Activated T-cell treated with anti-CD3 and anti-CD28 coated beads for 48 hours (primary cell): Measurements from ENCODE around the gene CENPX.
"Not testable (repeated sequence)": the region's sequence is repeated elsewhere in the genome, so short reads cannot be mapped to it uniquely, and the experiment has no call there.

ENCODE experiments used
- DNase-seq: peaks from one replicate; pipeline ENCODE4 v3.0.0-alpha.2; 2020; ENCODE audit warnings: low read depth

CENPX gene

GRCh38 chr17:82039695-82040299, 17.1 kb upstream of the CENPX start:
- no peak for DNase-seq

DNA sequence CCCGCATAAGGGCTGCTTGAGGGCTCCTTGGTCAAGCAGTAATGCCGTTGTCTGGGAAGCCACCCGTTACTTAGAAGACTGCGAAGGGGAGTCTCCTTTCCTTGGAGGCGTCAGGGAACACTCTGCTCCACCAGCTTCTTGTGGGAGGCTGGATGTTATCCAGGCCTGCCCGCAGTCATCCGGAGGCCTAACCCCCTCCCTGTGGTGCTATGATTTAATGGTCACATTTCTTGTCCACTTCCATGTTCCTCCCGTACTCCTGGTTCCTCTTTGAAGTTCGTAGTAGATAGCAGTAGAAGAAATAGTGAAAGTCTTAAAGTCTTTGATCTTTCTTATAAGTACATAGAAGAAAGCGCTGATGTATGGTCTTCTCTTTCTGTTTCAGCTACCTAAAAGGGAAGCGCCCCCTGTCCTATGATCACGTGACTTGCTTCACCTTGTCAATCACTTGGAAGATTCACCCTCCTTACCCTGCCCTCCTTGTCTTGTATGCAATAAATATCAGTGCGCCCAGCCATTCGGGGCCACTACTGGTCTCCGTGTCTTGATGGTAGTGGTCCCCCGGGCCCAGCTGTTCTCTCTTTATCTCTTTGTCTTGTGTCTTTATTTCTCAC, 16.2 kb upstream of the CENPX start:
- not testable (repeated sequence) for DNase-seq

DNA sequence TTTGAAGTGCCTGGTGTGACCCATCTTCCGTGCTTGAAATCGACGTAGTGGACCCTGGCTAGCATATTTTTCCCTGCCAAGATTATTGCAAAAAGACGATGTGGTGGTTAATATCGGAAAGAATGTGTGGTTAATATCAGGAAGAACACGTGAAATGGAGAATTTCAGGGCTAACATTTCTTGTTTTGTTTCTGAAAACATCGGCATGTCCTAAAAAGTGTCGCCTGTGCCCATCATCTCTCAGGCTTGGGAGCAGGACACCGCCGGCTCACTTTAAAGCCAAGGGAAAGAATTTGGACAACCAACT, 15.2 kb upstream of the CENPX start:
- DNase-seq: no peak

GRCh38 chr17:82037092-82037888, 14.6 kb upstream of the CENPX start, which contains the start of gene DCXR:
Gene DCXR (minus strand): TSS chr17:82037697. CDS start chr17:82037682, 15 bp downstream.
- peak; percentile 96 for DNase-seq

GRCh38 chr17:82036634-82037091, 14.0 kb upstream of the CENPX start:
- no peak for DNase-seq

GRCh38 chr17:82035956-82036633, 13.4 kb upstream of the CENPX start:
- no peak for DNase-seq

DNA sequence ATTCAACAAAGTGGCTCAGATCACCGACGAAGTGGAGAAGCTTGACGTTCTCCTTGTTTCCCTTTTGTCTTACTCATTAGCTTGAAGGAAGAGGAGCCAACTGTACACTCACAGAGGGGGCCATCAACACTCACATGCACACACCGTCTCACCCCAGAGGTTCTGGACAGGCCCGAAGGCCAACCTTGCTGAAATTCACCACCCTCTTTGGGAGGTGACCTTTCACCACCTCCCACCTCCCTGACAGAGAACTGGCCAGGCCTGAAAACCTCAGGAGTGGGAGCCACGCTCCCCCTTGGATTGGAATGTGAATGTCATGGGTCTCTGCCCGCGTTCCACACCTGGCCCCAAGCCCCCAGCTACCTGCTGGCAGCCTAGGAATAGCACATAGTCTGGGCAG, 12.8 kb upstream of the CENPX start:
- DNase-seq: no peak

DNA sequence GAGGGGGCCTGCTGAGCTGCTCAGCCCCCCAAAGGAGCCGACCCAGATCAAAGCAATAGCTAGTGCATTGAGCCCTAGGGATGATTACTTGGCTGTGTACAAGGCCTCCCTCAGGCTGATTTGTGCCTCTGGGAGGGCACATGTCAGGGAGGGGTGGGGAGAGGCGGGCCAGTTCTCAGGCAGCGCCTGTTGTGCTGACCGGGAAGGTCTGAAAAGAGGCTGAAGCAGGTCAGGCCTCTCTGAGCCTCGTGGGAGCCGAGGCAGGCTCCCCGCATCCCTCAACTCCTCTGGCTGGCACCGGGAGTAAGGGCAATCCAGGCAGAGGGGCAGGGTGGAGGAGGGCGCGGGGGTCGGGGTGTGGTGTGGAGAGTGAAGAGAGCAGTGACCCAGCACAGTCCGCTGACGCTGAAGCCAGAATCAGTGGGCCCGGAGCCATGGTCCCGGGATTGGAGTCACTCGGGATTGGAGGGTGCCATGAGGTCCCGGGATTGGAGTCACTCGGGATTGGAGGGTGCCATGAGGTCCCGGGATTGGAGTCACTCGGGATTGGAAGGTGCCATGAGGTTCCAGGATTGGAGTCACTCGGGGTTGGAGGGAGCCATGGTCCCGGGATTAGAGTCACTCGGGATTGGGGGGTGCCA, 11.8 kb upstream of the CENPX start:
- DNase-seq: no peak

DNA sequence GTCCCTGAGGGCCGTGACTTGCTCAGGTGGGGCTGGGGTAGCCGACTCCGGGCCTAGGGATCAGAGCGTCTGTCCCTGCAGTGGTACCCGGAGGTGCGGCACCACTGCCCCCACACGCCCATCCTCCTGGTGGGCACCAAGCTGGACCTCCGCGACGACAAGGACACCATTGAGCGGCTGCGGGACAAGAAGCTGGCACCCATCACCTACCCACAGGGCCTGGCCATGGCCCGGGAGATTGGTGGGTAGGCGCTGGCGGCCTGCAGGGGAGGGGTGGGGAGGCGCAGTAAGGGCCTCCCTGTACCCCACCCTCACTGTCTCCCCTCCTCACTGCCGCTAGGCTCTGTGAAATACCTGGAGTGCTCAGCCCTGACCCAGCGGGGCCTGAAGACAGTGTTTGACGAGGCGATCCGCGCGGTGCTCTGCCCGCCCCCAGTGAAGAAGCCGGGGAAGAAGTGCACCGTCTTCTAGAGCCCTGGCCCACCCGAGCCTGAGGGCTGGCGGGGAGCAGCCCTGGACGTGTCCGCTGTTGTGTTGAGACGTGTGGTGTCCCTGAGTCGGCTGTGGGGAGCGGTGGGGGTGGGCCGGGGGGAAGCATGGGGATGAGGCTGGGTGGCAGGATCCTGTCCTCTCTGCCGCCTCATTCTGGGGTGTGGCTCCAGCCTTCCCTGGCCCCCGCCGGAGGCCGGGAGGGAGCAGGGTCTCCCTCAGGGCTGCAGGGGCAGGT, 10.8 kb upstream of the CENPX start:
- DNase-seq: no peak

- peak; percentile 46 for DNase-seq
Measured at GRCh38 chr17:82031885-82032627, 9.4 kb upstream of the CENPX start.

- DNase-seq: no peak
Measured at GRCh38 chr17:82031303-82031884, 8.7 kb upstream of the CENPX start, which contains the start of gene RAC3. Gene RAC3 (plus strand): TSS chr17:82031678. CDS start chr17:82031762, 84 bp downstream.

DNA sequence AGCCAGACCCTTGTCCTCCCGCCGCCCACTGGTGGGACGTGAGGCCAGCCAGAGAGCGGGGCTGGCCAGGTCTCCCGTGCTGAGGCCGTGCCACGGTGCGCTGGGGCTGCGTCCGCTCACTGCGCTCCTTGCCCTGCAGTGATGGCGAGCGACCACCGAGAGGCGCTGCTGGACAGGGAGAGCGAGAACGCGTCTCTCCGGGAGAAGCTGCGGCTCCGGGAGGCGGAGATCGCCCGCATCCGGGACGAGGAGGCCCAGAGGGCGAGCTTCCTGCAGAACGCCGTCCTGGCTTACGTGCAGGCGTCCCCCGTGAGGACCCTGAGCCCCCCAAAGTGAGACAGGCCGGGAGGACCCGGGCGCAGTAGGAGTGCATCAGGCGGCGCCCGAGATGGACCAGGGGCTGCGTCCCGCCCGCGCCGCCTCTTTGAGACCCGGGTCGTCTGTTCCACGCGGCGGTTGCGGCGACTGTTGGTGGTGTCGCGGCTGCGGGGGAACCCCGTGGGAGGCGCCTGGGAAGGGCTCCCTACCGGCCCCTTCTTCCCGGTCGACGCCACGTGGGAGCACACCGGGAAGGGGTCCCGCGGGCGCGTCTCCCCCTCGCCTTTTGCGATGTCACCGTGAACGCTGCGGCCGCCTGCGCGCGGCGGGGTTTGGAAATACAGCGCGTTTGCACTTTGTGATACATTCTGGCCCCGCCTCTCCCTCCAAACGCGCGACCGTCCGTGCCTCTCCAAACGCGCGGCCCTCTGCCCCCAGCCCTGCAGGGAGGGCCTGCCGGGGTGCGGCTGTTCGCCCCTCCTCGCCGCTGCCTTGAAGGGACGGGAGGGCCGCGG, 8.0 kb upstream of the CENPX start:
- DNase-seq: peak; percentile 80

DNA sequence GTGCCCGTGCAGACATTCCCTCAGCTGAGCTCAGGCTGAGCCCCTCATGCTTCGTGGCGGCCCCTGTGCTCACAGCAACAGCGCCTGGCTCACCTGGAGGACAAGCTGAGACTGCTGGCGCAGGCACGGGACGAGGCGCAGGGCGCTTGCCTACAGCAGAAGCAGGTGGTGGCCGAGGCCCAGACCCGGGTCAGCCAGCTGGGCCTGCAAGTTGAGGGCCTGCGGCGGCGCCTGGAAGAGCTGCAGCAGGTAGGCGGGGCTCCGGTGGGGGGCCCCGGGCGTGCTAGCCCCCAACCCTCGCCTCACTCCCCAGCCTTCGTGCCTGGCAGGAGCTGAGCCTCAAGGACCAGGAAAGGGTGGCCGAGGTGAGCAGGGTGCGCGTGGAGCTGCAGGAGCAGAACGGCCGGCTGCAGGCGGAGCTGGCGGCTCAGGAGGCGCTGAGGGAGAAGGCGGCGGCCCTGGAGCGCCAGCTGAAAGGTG, 7.4 kb upstream of the CENPX start:
- no peak for DNase-seq

DNA sequence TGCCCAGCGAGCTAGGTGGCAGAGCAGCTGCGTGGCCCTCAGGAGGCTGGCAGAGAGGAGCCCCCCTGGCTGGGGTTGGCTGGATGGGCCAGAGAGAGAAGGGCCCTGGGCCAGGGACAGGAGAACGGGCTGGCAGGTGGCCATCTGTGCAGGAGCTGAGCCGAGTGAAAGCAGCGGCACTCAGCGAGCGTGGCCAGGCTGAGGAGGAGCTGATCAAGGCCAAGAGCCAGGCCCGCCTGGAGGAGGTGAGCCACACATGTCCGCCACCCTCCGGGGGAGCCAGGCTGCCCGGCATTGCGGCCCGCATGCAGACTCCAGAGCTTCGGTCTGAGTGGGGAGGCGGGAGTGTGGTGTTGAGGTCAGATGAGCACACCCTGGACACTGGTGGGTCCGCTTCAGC, 6.7 kb upstream of the CENPX start:
- no peak for DNase-seq

- DNase-seq: no peak
Measured at GRCh38 chr17:82028966-82029365, 6.3 kb upstream of the CENPX start.

DNA sequence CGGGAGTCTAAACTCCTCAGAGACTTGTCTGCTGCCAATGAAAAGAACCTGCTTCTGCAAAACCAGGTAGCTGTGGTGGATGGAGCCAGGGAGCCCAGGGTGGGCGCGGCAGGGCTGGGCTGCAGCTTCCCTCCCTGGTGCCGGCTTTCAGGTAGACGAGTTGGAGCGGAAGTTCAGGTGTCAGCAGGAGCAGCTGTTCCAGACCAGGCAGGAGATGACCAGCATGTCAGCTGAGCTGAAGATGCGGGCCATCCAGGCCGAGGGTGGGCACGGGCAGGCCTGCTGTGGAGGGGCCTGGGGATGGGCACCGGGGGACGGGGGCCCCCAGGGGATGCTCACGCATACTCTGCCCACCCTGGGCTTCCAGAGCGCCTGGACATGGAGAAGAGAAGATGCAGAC, 5.6 kb upstream of the CENPX start:
- DNase-seq: no peak

DNA sequence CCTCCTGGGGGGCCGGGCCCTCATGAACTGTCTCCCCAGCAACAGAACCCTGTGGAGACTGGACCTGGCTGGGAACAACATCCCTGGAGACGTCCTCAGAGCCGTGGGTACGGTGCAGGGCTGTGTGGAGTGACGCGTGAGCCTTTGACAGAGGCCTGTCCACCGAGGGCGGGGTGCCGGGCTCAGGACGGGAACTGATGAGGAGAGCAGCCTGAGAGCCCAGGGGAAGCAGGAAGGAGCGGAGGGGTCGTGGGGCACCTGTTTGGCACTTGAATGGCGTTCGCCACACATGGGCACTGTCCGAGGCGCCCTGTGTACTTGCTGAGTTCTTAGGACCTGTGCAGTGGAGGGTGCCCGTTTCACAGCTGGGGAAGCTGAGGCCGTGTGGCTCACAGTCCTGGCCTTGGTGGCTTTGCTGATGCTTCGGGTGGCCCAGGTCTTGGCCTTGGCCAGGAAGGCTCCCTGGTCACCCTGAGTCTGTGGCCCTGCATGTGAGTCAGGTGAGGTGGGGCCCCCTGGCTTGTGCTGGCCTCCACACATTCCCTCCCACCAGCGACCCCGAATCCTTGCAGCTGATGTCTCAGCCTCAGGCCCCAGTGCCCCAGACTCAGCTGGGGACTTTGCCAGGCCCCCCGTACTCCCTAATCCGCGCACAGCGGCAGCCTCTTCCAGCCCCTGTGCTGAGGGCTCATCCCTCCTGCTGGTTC, 2.9 kb upstream of the CENPX start:
- no peak for DNase-seq

- no peak for DNase-seq
Measured at GRCh38 chr17:82024859-82025258, 2.2 kb upstream of the CENPX start.
